HG03442 (cell line): ENCODE results near the gene CENPB.
"Not testable (repeated sequence)": the region's sequence is repeated elsewhere in the genome, so short reads cannot be mapped to it uniquely, and the experiment has no call there.

Experiments used
- ATAC-seq: cut with Tn5 transposase; IDR thresholded peaks from one replicate; pipeline ENCODE4 v1.9.1; 2021; ENCODE audit warnings: mild to moderate bottlenecking, moderate library complexity; ENCODE audit not compliant: unreplicated experiment

CENPB gene, protein sequence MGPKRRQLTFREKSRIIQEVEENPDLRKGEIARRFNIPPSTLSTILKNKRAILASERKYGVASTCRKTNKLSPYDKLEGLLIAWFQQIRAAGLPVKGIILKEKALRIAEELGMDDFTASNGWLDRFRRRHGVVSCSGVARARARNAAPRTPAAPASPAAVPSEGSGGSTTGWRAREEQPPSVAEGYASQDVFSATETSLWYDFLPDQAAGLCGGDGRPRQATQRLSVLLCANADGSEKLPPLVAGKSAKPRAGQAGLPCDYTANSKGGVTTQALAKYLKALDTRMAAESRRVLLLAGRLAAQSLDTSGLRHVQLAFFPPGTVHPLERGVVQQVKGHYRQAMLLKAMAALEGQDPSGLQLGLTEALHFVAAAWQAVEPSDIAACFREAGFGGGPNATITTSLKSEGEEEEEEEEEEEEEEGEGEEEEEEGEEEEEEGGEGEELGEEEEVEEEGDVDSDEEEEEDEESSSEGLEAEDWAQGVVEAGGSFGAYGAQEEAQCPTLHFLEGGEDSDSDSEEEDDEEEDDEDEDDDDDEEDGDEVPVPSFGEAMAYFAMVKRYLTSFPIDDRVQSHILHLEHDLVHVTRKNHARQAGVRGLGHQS

DNA sequence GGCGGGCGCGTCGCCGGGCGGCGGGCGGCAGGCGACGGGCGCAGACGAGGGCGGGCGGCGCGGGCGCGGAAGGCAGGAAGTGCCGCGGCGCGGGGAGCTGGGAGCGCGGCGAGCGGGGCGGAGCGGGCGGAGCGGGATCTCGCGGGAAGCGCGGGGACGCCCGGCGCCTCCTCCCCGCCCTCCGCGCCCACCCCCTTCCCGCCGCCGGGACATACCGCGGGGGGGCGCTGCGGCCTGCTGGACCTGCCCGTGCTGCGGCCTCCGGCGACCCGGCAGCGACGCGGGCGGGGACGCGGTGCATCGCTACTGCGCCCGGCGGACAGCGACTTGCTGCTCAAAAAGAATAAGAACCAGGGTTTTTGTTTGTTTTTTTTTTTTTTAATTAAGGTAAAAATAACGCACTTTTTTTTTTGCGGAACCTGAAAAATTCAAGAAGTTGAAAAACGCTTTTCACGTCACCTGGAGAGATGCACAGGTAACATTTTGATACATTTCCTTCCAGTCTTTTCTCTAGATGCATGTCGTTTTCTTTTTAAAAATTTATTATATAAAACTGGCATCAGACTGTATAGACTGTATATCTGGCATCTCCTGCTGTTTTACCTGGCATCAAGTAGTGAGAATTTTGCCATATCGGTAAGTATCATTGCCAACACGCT, at the start of gene CENPB:
Gene CENPB, minus strand, starts transcription at position 76 of the 659 bp plus-strand sequence. CDS start 257 bp downstream, outside the sequence.
- ATAC-seq, result peak; percentile 77

DNA sequence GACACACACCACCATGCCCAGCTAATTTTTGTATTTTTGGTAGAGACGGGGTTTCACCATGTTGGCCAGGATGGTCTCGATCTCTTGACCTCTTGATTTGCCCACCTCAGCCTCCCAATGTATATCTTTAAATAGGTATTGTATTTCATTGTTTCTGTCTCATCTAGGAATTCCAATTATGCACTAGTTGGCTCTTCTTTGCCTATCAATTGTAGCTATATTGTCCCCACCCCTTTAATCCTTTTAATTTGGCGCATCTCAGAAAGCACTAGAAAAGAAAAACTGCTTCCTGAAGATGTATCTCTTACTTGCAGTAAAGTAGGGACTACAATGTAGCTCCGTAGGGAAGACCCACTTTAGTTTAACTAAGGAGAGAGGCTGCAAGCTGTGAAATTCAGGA, 49.6 kb upstream of the CENPB start:
- no peak for ATAC-seq

DNA sequence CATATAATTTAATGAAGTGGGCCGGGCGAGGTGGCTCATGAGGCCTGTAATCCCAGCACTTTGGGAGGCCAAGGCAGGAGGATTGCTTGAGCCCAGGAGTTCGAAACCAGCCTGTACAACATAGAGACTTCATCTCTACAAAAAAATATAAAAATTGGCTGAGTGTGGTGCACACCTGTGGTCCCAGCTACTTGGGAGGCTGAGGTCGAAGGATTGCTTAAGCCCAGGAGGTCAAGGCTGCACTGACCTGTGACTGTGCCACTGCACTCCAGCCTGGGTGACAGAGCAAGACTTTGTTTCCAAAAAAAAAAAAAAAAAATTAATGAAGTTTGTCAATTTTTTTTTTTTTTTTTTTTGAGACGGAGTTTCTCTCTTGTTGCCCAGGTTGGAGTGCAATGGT, 43.4 kb upstream of the CENPB start:
- not testable (repeated sequence) for ATAC-seq

DNA sequence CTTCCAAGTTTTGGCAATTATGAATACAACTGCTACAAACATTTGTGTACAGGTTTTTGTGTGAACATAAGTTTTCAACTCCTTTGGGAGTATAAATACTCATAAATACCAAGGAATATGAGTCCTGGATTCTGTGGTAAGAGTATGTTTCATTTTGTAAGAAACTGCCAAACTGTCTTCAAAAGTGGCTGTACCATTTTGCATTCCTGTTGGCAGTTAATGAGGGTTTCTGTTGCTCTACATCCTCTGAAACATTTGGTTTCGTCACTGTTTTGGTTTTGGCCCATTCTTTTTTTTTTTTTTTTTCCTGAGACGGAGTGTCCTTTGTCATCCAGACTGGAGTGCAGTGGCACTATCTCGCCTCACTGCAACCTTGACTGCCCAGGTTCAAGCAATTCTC, 42.3 kb upstream of the CENPB start:
- no peak for ATAC-seq

DNA sequence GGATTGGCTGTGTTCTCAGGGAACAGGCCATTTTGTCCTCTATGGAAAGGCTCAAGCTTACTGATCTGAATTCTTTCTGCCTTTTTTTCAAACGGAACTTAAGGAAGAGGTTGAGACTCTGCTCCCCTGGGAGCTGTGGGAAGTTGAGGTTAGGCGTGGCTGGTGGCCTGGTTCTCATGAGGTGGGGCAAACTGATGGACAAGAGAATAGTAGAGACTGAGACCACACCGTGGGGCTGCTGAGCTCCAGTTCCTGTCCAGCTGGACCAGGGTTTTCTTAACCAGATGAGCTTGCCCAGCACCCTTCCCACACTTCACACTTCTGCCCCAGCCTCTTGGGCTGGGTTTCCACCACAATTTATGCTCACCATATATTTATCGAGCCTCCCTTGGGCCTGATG, 39.9 kb upstream of the CENPB start:
- ATAC-seq, result no peak

DNA sequence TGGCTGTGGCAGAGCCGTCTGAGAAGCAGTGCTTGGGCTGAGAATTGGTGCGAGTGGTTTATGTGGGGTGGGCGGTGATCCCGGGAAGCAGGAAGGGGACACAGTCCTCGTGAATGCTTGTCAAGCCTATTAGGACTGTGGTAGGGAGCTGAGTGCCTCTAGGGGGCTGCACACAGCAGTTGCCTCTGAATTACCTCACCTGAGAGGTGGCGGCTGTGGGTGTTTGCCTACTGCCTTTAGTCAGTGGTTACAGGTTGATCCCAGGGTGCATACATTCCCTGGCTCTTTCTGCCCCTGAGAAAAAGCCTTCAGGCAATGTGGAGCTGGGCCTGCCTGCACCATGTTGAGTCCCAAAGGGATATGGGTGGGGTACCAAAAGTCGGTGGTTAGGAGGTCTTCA, 39.0 kb upstream of the CENPB start:
- ATAC-seq, result no peak

DNA sequence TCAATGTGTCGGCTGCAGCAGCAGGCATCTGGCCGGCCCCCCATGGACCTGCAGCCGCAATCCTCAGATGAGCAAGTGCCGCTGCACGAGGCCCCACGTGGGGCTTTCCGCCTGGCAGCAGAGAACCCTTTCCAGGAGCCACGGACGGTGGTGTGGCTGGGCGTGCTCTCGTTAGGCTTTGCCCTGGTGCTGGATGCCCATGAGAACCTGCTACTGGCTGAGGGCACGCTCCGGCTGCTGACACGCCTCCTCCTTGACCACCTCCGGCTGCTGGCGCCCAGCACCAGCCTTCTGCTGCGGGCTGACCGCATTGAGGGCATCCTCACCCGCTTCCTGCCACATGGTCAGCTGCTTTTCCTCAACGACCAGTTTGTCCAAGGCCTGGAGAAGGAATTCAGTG, 37.3 kb upstream of the CENPB start:
- ATAC-seq, result no peak

DNA sequence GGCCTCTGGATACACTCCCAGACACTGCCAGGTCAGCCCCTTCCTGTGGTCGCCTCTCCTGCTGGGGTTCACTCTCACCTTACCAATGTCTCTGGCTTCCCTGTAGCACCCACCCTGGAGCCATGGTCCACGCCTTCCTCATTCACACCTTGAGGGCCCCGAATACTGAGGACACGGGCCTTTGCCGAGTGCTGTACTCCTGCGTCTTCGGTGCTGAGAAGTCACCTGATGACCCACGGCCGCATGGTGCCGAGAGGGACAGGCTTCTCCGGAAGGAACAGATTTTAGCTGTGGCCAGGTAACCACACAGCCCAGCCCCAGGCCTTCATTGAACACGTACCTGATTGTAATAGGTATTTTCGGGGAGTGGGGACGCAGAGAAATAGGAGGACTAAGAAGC, 35.5 kb upstream of the CENPB start:
- ATAC-seq, result no peak

DNA sequence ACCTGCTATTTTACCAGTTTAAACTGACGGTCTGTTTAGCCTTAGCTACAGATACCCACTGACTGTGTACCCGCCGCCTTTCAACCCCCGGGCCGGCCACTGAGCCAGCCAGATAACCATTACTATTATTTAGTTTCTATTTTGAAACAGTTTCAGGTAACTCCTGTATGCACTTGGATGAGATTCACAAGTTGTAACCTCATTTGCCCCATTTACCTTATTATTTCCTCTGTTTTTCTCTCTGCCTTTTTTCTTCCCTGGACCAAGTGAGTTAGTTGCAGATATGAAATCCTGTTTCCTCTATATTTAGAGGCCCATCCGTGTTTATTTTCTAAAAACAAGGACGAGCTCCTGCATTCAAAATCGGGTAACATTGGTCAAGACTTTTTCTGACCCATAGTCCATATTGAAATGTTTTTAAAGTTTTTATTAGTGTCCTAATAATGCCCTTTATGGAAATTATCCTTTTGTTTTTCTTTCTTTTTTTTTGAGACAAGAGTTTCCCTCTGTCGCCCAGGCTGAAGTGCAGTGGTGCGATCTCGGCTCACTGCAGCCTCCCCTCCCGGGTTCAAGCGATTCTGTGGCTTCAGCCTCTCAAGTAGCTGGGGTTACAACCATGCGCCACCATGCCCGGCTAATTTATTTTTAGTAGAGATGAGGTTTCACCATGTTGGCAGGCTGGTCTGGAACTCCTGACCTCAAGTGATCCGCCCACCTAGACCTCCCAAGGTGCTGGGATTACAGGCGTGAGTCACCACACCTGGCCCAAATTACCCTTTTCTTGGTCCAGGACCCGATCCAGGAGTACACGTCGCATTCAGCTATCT, 34.6 kb upstream of the CENPB start:
- ATAC-seq, result no peak

DNA sequence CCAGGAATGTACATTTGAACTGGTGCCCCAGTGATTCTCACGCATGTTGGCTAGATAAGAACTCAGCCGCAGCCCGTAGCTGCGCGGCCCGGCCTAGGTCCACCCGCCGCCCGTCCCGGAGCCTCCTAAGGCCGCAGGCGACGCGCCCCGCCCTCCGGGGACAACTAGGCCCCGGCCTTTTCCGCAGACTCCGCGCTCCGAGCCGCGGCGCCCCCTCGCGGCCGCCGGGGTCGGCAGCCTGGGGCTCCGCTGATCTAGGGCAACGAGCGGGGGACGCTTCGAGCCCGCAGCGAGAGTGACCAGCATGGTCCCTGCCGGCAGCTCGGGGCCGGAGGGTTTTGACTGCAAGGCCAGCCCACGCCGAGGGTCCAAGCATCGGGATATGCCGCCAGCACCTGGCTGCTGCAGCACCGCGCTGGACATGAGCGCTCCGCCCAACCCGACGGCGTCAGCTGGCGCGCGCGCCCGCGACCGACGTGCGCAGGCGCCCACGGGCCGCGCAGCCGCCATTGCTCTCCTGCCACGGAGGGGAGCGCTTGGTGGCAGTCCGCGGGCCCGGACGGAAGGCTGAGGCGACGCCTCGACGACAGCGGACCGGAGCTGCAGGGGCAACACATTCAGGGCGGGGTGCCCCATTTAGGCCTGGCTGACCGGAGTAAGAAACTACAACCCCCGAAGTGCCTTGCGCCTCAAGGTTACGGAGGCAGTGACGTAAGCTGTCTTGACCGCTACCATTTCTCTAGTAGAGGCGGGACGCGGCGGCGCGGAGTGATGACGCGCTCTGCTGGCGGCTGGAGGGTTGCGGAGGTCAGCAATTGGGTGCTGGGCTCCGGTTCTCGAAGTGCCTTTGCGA, 33.7 kb upstream of the CENPB start, which contains the start of gene AP5S1:
Gene AP5S1, plus strand, starts transcription at position 500 of the 853 bp plus-strand sequence. CDS start 1,571 bp downstream, outside the sequence.
- peak; percentile 73 for ATAC-seq

DNA sequence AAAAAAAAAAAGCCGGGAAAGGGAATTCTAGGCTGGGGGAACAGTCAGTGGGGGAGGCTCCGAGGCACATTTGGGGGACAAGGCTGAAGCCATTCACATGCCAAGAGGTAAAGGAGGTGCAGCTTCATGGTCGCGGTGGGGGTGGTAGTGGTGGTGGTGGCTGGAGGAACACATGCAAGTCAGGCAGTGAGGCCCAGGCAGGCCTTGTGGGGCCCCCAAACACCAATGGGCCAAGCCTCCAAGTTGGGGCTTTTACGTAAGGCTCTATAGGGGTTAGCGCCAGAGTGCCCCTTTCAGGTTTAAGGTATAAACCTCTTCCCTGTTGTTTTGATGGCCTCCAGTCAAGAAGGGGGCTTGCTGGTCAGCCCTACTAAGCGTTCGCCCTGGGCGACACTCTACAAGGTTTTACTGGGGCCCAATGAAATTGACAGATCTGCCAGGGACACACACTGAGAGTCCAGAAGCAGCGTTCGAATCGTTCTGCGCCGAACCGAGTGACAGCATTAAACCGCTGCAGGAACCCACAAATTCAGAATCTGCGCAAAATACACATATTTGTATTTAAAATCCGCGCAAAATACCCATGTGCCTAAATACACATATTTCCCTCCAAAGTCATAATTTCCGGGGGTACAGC, 33.0 kb upstream of the CENPB start:
- no peak for ATAC-seq

DNA sequence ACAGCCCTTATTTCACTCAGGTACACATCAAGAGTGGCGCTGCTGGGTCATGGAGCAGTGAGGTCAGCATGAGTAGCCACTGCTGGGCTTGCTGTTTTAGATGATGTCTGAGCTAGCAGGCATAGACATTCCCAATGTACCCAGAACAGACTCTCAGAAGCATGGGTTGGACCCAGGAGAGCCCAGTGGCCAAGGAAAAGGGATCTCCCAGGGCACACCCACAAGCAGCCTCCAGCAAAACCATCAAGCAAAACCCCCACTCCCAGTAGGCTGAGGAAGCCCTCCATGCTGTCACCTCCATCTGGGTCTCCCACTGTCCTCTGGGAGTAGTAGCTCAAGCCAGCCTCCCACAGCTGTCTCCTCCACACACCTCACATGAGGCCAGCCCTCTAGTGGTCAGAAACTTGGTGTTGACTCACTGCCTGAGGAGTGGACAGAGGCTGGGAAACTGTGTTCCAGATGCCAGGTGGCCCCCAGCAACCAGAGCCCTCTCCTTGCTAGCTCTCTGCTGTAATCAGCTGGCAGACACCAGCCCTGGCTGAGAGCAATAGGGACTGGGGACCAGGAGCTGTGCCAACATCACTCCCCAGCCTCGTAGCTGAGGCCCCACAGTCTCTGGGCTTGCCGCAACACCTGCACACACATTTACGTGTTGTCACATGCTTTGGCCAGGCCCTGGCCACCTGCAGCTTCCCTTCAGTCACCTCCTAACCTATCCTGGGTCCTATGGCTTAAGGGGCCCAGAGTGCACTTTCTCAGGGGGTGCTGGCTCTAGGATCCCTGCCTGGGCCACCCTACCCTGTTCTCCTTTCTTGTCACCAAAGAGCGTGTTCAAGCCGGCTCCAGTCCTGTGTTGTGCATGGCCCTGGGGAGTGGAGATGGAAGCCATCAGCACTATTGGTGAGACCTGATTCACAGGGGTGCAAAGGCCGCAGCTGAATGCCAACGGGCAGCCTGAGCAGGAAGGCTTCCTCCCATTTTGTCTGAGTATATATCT, 31.9 kb upstream of the CENPB start:
- ATAC-seq, result no peak

DNA sequence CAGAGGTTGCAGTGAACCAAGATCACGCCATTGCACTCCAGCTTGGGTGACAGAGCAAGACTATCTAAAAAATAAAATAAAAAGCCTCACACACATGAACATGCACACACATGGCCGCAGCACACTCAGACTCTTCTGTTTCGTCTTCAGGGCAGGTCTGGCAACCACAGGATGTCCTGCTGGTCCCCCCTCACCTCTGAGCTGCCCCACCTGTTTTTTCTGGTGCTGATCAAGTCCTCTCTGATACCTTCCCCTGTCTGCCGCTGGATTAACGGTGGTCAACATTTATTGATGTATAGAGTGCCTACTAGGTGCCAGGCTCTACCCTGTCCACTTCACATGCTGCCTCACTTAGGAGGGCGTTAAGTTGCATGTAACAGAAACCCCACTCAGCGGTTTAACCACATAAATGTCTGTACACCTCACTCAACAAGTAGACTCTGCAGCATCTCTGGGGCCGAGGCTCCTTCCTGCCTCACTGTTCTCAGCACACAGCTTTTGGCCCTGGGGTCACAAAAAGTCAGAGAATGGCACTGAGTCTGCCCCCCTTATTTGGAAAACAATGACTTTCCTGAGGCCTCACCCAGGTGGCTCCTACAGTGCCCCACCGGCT, 29.3 kb upstream of the CENPB start:
- ATAC-seq, result no peak

DNA sequence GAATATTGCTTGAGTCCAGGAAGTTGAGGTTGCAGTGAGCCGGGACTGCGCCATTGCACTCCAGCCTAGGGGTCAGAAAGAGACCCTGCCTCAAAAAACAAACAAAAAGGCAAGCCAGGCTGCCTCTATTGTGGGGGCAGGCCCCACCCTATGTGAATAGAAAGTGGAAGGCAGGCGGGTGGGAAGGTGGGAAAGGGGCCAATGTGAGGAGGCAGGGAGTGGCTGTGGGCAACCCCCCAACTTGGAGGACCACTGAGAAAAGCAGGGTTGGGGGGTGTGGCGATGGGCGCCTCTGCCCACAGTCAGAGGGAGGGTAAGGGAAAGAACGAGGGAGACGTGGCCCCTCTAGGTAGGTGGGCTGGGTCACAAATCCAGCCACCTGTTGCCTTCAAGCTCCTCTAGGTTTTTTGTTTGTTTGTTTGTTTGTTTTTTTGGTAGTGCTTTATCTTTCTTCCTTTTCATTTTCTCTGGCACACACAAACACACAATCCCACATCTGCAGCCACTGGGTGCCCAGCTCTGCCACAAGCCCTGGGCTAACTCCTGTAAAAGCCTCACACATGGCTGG, 28.5 kb upstream of the CENPB start:
- ATAC-seq, result no peak

DNA sequence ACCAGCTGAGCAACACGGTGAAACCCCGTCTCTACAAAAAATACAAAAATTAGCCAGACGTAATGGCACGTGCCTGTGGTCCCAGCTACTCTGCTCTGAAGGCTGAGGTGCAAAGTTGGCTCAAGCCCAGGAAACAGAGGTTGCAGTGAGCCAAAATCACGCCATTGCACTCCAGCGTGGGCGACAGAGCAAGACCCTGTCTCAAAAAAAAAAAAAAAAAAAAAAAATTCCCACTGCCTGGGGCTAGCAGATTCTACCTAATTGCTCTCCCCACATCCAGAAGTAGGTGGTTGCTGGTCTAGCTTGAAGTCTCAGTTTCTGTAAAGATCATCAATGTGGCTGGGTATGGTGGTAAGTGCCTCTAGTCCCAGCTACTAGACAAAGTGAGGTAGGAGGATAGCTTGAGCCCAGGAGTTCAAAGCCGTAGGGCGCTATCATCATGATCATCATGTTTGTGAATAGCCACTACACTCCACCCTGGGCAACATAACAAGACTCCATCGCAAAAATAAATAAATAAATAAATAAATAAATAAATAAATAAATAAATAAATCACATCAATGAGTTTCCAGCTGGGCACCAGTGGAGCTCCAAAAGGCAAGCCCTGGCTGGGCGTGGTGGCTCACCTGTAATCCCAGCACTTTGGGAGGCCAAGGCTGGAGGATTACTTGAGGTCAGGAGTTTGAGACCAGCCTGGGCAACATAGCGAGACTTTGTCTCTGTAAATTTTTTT, 27.5 kb upstream of the CENPB start:
- ATAC-seq, result no peak

DNA sequence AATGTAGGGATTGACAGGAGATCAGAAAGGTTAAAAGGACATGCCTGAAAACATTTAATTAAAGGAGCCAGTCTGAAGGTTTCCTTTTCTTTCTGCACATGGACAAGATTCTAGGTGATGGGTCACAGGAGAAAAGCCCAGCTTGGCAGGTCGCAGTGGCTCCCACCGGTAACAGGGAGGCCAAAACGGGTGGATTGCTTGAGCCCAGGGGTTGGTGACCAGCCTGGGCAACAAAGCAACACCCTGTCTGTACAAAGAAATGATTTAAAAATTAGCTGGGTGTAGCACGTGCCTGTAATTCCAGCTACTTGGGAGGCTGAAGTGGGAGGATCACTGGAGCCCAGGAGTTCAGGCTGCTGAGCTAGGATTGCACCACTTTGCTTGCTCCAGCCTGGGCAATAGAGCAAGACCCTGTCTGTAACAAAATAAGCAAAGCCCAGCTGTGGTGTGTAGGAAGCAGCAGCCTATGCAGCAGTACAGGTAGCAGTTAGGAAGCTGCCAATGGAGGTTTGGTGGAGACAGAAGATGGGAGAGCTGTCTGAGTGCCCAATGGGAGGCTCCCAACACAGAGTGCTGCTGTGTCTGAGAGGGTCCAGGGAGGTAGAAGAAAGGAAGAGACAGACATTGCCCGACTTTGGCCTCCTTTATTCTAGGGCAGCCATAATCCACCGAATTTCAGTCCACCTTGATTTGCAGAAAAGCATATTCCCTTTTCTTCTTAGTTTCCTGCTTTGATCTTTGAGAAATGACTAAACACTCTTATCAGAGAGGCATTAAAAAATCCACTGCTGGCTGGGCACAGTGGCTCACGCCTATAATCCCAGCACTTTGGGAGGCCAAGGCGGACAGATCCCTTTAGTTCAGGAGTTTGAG, 26.7 kb upstream of the CENPB start:
- ATAC-seq, result no peak
